CD4-positive, alpha-beta T cell treated with Interferon gamma for 1 hour (primary cell): ENCODE data around the gene TMEM38A.
"Not testable (repeated sequence)": the region's sequence is repeated elsewhere in the genome, so short reads cannot be mapped to it uniquely, and the experiment has no call there.

Experiments used
- DNase-seq: peaks from one replicate; pipeline ENCODE4 v3.0.0-alpha.2; 2020

The TMEM38A gene

GRCh38 chr19:16678498-16678897 lies 17.6 kb downstream of the TMEM38A start:
- no peak for DNase-seq

GRCh38 chr19:16679811-16680210 lies 18.9 kb downstream of the TMEM38A start:
- no peak for DNase-seq

- no peak for DNase-seq
Measured at GRCh38 chr19:16682539-16682938, 21.6 kb downstream of the TMEM38A start.

GRCh38 chr19:16684216-16684615 lies 23.3 kb downstream of the TMEM38A start:
- no peak for DNase-seq

GRCh38 chr19:16688084-16688483 lies 27.1 kb downstream of the TMEM38A start:
- DNase-seq = no peak

GRCh38 chr19:16698914-16699313 lies 38.0 kb downstream of the TMEM38A start:
- no peak for DNase-seq

- DNase-seq = no peak
Measured at GRCh38 chr19:16702123-16702522, 41.2 kb downstream of the TMEM38A start.

- DNase-seq = no peak
Measured at GRCh38 chr19:16703677-16704076, 42.7 kb downstream of the TMEM38A start.

- not testable (repeated sequence) for DNase-seq
Measured at GRCh38 chr19:16710870-16711269, 49.9 kb downstream of the TMEM38A start.

- DNase-seq = peak; percentile 8
Measured at GRCh38 chr19:16712295-16712694, 51.4 kb downstream of the TMEM38A start.

- DNase-seq = peak; percentile 40
Measured at GRCh38 chr19:16714702-16715287, 53.9 kb downstream of the TMEM38A start.

- DNase-seq = no peak
Measured at GRCh38 chr19:16715611-16716010, 54.7 kb downstream of the TMEM38A start.

- DNase-seq = no peak
Measured at GRCh38 chr19:16721051-16721450, 60.1 kb downstream of the TMEM38A start.

GRCh38 chr19:16722591-16722990 lies 61.7 kb downstream of the TMEM38A start:
- DNase-seq = no peak

GRCh38 chr19:16726916-16727315 lies 66.0 kb downstream of the TMEM38A start:
- DNase-seq = no peak

- not testable (repeated sequence) for DNase-seq
Measured at GRCh38 chr19:16735650-16736266, 74.8 kb downstream of the TMEM38A start.

GRCh38 chr19:16736709-16737108 lies 75.8 kb downstream of the TMEM38A start:
- DNase-seq = no peak

GRCh38 chr19:16737911-16738310 lies 77.0 kb downstream of the TMEM38A start:
- DNase-seq = no peak

GRCh38 chr19:16739546-16739945 lies 78.6 kb downstream of the TMEM38A start:
- no peak for DNase-seq
